ENCODE data around the gene PCBD1.

GRCh38 chr10:70932392-70933196, 44.2 kb upstream of the PCBD1 start:
- no peak for TF ChIP-seq CTCF (IDR thresholded peaks at IDR 0.05)
- TF ChIP-seq POLR2A (IDR thresholded peaks at IDR 0.05), result no peak
